NCI-H187 treated with DMSO at 0.1 percent for 48 hours (cell line): ENCODE results near the gene PRICKLE1.

Source experiments
- DNase-seq: peaks from one replicate; lab custom pipeline; 2025; lab: John Stamatoyannopoulos, UW

Gene PRICKLE1

GRCh38 chr12:42589465-42590329 is at the start of gene PRICKLE1:
TSS of gene PRICKLE1 (minus strand) at chr12:42589746. CDS start at chr12:42472516, 117,230 bp downstream.
- no peak for DNase-seq

DNA sequence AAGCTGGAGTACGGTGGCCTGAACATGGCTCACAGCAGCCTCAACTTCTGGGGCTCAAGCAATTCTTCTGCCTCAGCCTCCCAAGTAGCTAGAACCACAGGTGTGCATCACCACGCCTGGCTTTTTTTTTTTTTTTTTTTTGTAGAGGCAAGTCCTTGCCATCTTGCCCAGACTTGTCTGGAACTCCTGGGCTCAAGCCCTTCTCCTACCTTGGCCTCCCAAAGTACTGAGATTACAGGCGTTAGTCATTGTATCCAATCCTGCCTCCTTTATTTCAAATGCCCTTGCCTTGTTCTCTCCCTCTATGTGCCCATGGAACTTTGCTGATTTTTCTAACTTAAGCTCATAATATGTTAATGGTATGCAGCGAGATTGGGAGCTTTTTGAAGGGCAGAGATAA is 49.2 kb upstream of the PRICKLE1 start:
- no peak for DNase-seq

DNA sequence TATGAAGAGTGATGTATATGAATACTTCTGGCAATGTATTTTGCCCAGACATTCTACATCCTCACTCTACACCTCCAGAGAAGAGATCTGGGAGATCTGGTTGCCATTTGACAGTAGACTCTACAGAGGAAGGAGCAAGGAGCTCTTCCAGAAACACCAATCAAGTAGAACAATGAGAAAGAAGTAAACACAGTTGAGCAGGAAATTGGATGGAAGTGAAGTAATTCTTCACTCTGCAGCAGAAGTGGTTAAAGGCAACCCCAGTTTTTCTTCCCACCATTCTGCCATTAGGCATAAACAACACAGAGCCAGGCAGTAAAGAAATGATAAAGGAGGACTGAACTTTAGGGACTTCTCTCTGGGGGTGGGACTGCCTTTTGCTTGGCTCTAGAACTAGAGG is 48.5 kb upstream of the PRICKLE1 start:
- DNase-seq, result no peak

DNA sequence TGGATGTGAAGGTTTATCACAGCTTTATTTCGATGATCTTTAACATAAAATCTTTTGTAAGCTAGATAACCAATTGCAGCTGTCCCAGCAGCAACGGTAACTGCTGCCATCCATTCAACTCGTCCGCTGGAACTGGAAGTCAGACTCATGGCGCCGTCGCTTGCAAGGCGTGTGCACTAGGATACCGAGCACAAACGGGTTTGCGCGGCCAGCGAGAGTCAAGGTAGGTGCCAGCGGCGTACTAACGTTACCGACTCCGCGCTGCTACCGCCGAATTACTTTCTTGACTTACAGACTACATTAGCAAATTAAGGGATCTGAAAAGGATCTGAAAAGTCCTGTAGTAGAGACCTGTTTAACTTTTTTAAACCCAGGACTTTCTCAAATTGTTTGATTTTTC is 47.4 kb upstream of the PRICKLE1 start:
- DNase-seq, result no peak

DNA sequence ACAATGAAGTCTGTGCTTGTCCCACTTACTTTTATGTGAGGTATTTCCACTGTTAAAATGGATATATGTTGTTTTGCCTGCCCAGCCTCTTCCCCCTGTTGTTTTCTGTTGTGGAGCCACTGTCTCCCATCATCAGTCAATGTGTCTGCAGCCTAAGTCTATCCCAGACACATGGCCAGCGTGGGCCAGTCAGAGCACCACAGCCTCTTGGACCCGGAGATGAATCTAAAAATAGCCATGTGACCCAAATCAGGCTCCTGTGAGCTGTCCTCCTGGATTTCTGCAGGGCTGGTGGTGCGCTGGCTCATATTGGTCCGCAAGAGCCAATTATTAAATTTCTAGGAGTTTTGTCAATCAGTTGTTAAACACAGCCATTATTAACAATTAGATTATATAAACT is 44.0 kb upstream of the PRICKLE1 start:
- DNase-seq, result no peak

GRCh38 chr12:42631513-42631912 is 42.0 kb upstream of the PRICKLE1 start:
- no peak for DNase-seq

- DNase-seq, result no peak
Measured at GRCh38 chr12:42630314-42630713, 40.8 kb upstream of the PRICKLE1 start.

DNA sequence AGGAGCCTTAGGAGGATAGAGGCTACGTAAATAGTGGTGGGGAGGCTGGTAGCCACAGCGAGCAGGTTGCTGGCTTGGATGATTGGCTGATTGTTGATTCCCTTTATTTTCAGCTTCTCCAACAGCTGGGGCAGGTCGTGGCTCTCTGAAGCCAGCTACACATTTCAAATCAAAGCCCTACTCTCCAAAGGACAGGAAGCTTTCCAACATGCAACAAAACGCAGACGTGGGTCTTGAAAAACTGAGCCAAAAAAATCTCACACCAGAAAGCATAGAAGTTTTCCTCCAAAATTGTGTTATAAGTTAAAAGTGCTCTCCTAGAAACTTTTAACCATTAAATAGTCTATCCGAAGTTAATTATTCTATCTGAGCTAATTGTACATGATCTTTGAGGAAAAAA is 37.6 kb upstream of the PRICKLE1 start:
- no peak for DNase-seq

DNA sequence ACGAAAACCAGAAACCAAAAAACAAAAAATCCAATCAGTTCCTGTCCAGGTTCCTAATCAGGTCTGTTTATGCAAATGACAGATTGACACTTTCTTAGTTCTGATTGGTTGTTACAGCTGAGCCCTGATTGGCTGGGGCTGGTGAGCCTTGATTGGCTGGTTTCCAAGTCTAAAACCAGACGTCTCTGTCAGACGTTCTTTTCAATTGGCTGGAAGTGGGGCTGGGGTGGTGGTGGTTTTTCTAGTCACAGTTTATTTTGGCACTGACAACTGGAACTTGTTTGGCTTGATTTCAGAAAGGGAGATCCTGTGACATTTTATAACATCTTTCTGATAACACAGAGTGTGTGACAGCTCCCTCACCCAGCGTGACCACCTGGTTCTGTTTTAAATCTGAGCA is 36.1 kb upstream of the PRICKLE1 start:
- DNase-seq, result no peak

GRCh38 chr12:42617622-42618021 is 28.1 kb upstream of the PRICKLE1 start:
- DNase-seq, result no peak

GRCh38 chr12:42615006-42615405 is 25.5 kb upstream of the PRICKLE1 start:
- no peak for DNase-seq

DNA sequence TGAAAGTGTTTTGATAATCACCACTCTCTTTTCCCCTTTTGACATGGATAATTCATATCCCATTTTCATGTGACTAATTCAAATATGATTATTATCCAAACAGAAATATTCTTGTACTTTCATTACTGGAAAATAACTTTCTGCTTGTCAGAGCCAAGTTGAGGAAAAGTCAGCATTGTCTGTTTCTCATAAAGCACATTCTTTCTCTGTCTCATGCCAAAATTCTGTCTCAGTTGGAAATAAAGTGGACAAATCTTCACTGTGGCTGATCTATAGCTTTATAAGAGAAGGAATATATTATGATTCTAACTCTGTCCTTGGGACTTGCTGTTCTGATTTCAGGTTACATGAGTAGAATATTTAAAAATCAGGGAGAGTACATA is 22.7 kb upstream of the PRICKLE1 start:
- DNase-seq, result no peak

DNA sequence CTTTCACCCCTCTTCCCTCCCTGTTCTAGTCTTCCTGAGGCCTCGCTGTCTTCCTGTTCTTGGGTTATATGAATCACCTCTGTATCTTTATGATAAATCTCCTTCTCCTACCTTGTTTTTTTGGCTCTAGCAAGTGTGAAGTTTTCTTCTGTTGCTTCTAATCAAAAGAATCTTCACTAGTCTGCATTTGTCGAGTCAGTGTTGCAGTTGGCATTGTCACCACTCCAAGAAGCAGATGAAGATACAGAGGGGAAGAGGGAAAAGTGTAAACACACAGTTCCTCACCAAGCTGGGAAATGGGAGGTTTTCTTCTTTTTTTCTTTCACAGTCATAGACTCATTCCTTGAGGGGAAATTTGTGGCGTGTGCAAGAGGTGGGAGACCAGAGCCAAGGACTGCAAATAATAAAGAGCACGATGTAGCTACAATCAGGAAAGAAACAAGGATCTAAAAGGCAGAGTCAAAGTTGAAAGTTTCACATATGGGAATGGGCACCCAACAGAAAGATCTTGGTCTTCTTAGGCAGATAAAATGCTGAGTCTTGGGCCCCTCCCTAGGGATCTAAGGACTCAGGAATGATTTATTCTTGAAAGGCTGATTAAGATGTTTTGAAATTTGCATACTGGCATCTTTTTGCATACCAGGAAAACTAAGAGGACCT is 22.2 kb upstream of the PRICKLE1 start:
- DNase-seq, result no peak

DNA sequence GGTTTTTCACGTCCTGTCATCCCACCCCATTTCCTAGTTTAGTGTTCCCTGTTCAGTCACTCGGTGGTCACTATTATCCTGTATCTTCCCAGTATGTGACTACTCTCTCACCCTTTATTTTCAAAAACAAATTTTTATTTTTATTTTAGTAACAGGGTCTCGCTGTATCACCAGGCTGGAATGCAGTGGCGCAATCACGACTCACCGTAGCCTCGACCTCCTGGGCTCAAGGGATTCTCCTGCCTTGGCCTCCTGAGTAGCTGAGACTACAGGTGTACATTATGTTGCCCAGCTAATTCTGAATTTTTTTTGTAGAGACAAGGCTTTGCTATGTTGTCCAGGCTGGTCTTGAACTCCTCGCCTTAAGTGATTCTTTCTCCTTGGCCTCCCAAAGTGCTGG is 20.1 kb upstream of the PRICKLE1 start:
- no peak for DNase-seq

GRCh38 chr12:42608196-42608825 is 18.8 kb upstream of the PRICKLE1 start:
- no peak for DNase-seq

- DNase-seq, result no peak
Measured at GRCh38 chr12:42607584-42608058, 18.1 kb upstream of the PRICKLE1 start.

DNA sequence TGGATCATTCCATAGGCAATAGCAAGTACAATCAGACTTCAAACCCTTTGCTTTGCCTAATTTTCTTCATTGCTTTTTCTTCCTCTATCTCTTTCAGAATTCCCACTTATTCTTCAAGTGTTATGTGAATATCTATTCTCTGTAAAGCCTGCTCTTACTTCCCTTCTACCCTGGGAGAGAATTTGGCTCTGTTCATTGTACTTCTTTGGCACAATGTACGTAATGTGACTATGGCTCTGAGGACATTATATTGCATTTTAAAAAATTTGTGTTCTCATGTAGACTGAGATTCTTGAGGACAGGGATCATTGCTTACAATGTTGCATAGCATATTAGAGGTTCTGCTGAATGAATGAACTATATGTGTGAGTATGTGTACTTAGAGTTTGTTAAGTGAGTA is 16.9 kb upstream of the PRICKLE1 start:
- DNase-seq, result no peak

GRCh38 chr12:42605685-42606084 is 16.1 kb upstream of the PRICKLE1 start:
- no peak for DNase-seq

DNA sequence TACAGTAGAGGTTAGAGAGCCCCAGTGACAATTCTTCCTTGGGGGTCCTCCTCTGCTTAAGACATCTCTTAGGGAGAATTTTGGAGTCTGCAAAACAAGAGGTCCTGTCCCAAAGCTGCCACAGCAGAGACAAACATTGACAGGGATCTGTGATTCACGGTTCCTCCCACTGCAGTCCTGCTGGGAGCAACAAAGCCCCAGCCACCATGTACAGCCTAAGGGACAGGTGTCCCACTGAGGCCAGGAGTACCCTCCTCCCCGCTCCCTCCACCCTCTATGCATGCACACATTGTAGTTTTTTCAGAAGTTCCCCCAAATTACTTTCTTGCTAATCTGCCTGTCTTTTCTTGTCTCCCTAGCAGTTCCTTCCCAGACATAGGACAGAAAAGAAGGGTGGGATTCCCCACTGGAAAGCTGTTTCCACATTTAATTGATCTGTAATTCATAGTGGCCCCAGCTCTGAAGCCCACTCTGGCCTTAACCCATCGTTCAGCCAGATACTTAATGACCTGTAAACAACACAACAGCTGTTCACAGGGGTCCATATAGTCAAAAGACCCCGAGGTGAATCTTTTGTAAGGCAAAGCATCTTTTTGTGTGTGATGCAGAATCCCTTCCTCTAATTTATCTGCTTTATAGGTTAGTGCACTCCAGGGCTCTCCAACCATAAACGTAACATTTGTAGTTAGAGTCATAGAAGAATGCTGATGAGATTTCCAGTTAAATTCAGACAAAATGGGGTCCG is 13.9 kb upstream of the PRICKLE1 start:
- DNase-seq, result no peak

DNA sequence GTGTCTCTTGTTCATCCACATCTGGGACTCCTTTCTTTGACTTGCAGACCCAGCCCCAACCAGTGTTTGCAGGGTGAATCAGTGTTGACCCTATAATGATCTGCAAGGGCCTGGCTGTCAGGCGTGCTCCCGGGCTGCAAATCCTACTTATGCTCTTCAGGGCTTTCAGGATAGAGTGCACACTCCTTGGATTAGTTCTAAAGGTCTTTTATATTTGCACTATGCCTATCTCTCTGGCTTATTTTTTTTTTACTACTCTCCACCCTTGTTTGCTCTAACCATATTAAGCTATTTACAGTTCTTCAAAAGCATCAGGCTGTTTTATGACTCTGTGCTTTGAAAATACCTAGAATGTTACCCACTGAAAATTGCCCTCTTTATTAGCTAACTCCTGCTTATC is 4.3 kb upstream of the PRICKLE1 start:
- DNase-seq, result no peak

DNA sequence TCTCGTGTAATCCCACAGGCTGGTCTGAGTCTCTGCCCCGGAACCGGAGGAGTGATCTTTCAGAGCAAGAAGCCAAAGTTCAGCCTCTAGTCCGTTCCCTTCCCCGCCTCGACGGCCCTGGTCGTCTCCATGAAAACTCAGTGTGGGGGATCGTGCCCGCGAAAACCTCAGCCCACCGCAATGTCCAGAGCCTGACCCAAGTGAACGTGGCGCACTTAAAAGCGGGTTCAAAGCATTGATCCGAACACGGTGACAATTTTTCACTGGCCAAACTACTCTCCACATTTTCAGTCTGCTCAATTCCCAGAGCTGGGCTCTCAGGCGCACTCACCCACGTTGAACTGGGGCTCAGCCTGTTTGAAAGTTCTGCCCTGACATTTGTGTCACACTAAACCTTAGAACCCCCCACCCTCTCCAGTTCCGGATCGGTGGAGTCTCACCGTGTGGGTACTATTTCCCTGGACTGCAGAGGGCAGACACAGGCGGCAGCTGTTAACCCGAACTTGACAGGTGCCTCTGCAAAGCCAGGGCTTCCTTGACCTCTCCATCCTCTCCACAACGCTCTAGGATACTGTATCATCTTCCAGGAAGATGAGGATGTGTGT is 886 bp upstream of the PRICKLE1 start:
- no peak for DNase-seq
